Astrocyte of the spinal cord (primary cell): Measurements from ENCODE around the gene FAM181B.

ENCODE experiments used
- DNase-seq: peaks from one replicate; pipeline ENCODE4 v3.0.0; 2011; ENCODE audit warnings: low read depth, low spot score
- H3K4me3 ChIP-seq: 2 replicates; pipeline ENCODE4 v1.5.1; 2011; ENCODE audit warnings: low read depth, mild to moderate bottlenecking, low read length, moderate library complexity
- CTCF ChIP-seq: IDR thresholded peaks from 2 replicates; pipeline ENCODE4 v1.5.1; 2012; ENCODE audit warnings: low read depth, mild to moderate bottlenecking, low read length, inconsistent platforms
- in situ Hi-C: cut with HindIII; loops from 2 replicates; pipeline ENCODE4 v1.10.0; 2017; ENCODE audit warnings: low sequenced_read_pairs

The FAM181B gene

GRCh38 chr11:82771781-82772180 is 38.1 kb upstream of the FAM181B start:
- no peak for DNase-seq
- in situ Hi-C loops = no loop called here
- TF ChIP-seq CTCF = no peak
- H3K4me3 ChIP-seq = no peak overlapping the region

GRCh38 chr11:82767123-82767522 is 33.5 kb upstream of the FAM181B start:
- in situ Hi-C loops = no loop called here
- no peak overlapping the region for H3K4me3 ChIP-seq
- no peak for TF ChIP-seq CTCF
- DNase-seq = no peak

- DNase-seq = no peak
- H3K4me3 ChIP-seq = no peak overlapping the region
- in situ Hi-C loops = no loop called here
- no peak for TF ChIP-seq CTCF
Observed at GRCh38 chr11:82765466-82766034, 31.9 kb upstream of the FAM181B start.

- TF ChIP-seq CTCF = no peak
- H3K4me3 ChIP-seq = no peak overlapping the region
- in situ Hi-C loops = no loop called here
- DNase-seq = no peak
Observed at GRCh38 chr11:82763167-82763566, 29.5 kb upstream of the FAM181B start.

GRCh38 chr11:82759649-82760048 is 26.0 kb upstream of the FAM181B start:
- in situ Hi-C loops = no loop called here
- TF ChIP-seq CTCF = no peak
- no peak overlapping the region for H3K4me3 ChIP-seq
- no peak for DNase-seq

GRCh38 chr11:82757660-82758357 is 24.1 kb upstream of the FAM181B start:
- in situ Hi-C loops = no loop called here
- no peak for DNase-seq
- TF ChIP-seq CTCF = no peak
- H3K4me3 ChIP-seq = no peak overlapping the region
